CD4-positive, alpha-beta memory T cell (primary cell): ENCODE data around the gene TRAK1. TPM values are rescaled to one million over a fixed set of nuclear protein-coding genes. Genes with fewer than 3 reads are reported as not detected.

Experiments
- CTCF ChIA-PET: fragments of 350-600 bp; sonication (Branson Sonifier 250); formaldehyde crosslinking; loops from one replicate; lab custom pipeline; 2021; ENCODE audit warnings: inconsistent platforms; ENCODE audit not compliant: partially characterized antibody; lab: Charles Lee
- POLR2A ChIA-PET: fragments of 350-600 bp; sonication (Branson Sonifier 250); formaldehyde crosslinking; loops from one replicate; lab custom pipeline; 2021; ENCODE audit not compliant: partially characterized antibody; lab: Charles Lee
- DNase-seq, 5 donors: peaks; one replicate each; pipeline versions ENCODE4 v3.0.0 to v3.0.0-alpha.2; 2020 to 2022; ENCODE audit warnings: mixed read lengths in 1 of 5
- H3K27ac ChIP-seq: one replicate; pipeline ENCODE4 v1.7.0; 2013; ENCODE audit warnings: low read depth, low read length
- H3K27me3 ChIP-seq: 2 replicates; pipeline ENCODE4 v1.7.0; 2013; ENCODE audit warnings: mild to moderate bottlenecking, low read length, moderate library complexity; ENCODE audit not compliant: insufficient read depth
- H3K36me3 ChIP-seq: 2 replicates; pipeline ENCODE4 v1.7.0; 2013; ENCODE audit warnings: mild to moderate bottlenecking, low read length, moderate library complexity; ENCODE audit not compliant: insufficient read depth
- H3K4me1 ChIP-seq: 2 replicates; pipeline ENCODE4 v1.7.0; 2013; ENCODE audit warnings: mild to moderate bottlenecking, low read length, moderate library complexity; ENCODE audit not compliant: insufficient read depth
- H3K4me3 ChIP-seq, 2 donors: one replicate each; pipeline ENCODE4 v1.7.0; 2013; ENCODE audit warnings: low read length in 2 of 2, mild to moderate bottlenecking in 1 of 2
- H3K9me3 ChIP-seq, 2 donors: one replicate each; pipeline ENCODE4 v1.7.0; 2013; ENCODE audit warnings: low read length in 2 of 2, control low read depth in 1 of 2; ENCODE audit not compliant: control insufficient read depth in 1 of 2
- H3K27ac Mint-ChIP-seq, 7 donors: one replicate each; pipeline ENCODE4 v1.8.0; 2020 to 2021; ENCODE audit warnings: mixed read lengths in 7 of 7, mild to moderate bottlenecking in 6 of 7, inconsistent platforms in 3 of 7, moderate library complexity in 3 of 7
- H3K27me3 Mint-ChIP-seq, 2 donors: one replicate each; pipeline ENCODE4 v1.8.0; 2020 to 2021; ENCODE audit warnings: mixed read lengths in 2 of 2
- H3K36me3 Mint-ChIP-seq, 2 donors: one replicate each; pipeline ENCODE4 v1.8.0; 2020 to 2021; ENCODE audit warnings: mixed read lengths in 2 of 2, inconsistent platforms in 1 of 2, mild to moderate bottlenecking in 1 of 2
- H3K4me1 Mint-ChIP-seq, 4 donors: one replicate each; pipeline ENCODE4 v1.8.0; 2020 to 2021; ENCODE audit warnings: mixed read lengths in 4 of 4, mild to moderate bottlenecking in 1 of 4
- H3K4me3 Mint-ChIP-seq, 8 donors: one replicate each; pipeline ENCODE4 v1.8.0; 2020 to 2021; ENCODE audit warnings: mixed read lengths in 8 of 8, mild to moderate bottlenecking in 7 of 8, moderate library complexity in 6 of 8, inconsistent platforms in 3 of 8
- H3K9me3 Mint-ChIP-seq, 8 donors: one replicate each; pipeline ENCODE4 v1.8.0; 2020 to 2021; ENCODE audit warnings: mixed read lengths in 8 of 8, mild to moderate bottlenecking in 5 of 8, inconsistent platforms in 3 of 8, moderate library complexity in 1 of 8
- intact Hi-C: fragments of 100-400 bp; cut with micrococcal nuclease; formaldehyde crosslinking; loops from one replicate; pipeline ENCODE4 v1.15.1; 2023
- polyA plus RNA-seq, 2 donors: library from polyadenylated mRNA; unstranded; fragments of 300-500 nt; fragmentation: Illumina TruSeq; gene quantifications; one replicate each; pipeline ENCODE4 v1.2.3, GENCODE V29; 2021
- total RNA-seq, 2 experiments: library from RNA; stranded (reverse); gene quantifications; one replicate each; pipeline ENCODE4 v1.2.3, GENCODE V29; 2021

TRAK1 gene
- total and polyA plus RNA-seq, 4 experiments from 2014 or later: 3.4 to 17.2 (median 13.2) TPM

- Mint-ChIP-seq H3K27ac (no peak overlapping the region), H3K4me1 (peaks cover 12 to 40% (median 26%) of the 10 kb centered on the region in 4 donors), H3K27me3 (no peaks in the 10 kb centered on the region), H3K4me3 (no peak overlapping the region), H3K9me3 (no peaks in the 10 kb centered on the region), H3K36me3 (peaks cover 0 to 4% of the 10 kb centered on the region in 2 donors)
- CTCF ChIA-PET: interaction anchor here (0.6 kb wide), 1 partner anchor 56 kb away, joined by 3 read pairs; no protein-coding TSS in a partner anchor
- intact Hi-C loops: no loop called here
- no peak for DNase-seq
- Histone ChIP-seq H3K4me3 (no peak overlapping the region), H3K36me3 (no peaks in the 10 kb centered on the region), H3K4me1 (peaks cover 18% of the 10 kb centered on the region), H3K27me3 (no peaks in the 10 kb centered on the region), H3K27ac (no peak overlapping the region), H3K9me3 (no peaks in the 10 kb centered on the region)
- POLR2A ChIA-PET: no interaction called here
These were observed 39.6 kb upstream of the TRAK1 start for GRCh38 chr3:42051384-42052131.

GRCh38 chr3:42052132-42052483 is 39.0 kb upstream of the TRAK1 start:
- Mint-ChIP-seq H3K27ac (peak overlapping the region in 1 of 7 donors; percentile 15), H3K27me3 (no peaks in the 10 kb centered on the region), H3K4me1 (peaks cover 12 to 40% (median 25%) of the 10 kb centered on the region in 4 donors), H3K36me3 (peaks cover 0 to 4% of the 10 kb centered on the region in 2 donors), H3K4me3 (no peak overlapping the region), H3K9me3 (no peaks in the 10 kb centered on the region)
- no peak for DNase-seq
- H3K36me3 ChIP-seq: no peaks in the 10 kb centered on the region
- POLR2A ChIA-PET: no interaction called here
- H3K4me1 ChIP-seq: peaks cover 18% of the 10 kb centered on the region
- intact Hi-C loops: no loop called here
- no peak overlapping the region for H3K4me3 ChIP-seq
- CTCF ChIA-PET: no interaction called here
- H3K9me3 ChIP-seq: no peaks in the 10 kb centered on the region
- H3K27ac ChIP-seq: no peak overlapping the region
- no peaks in the 10 kb centered on the region for H3K27me3 ChIP-seq

GRCh38 chr3:42052484-42053351 is 38.4 kb upstream of the TRAK1 start:
- intact Hi-C loops: no loop called here
- Mint-ChIP-seq H3K4me3 (no peak overlapping the region), H3K9me3 (no peaks in the 10 kb centered on the region), H3K27me3 (no peaks in the 10 kb centered on the region), H3K4me1 (peaks cover 12 to 43% (median 28%) of the 10 kb centered on the region in 4 donors), H3K36me3 (peaks cover 0 to 4% of the 10 kb centered on the region in 2 donors), H3K27ac (peak overlapping the region in 1 of 7 donors; percentile 15)
- Histone ChIP-seq H3K9me3 (no peaks in the 10 kb centered on the region), H3K4me3 (no peak overlapping the region), H3K36me3 (no peaks in the 10 kb centered on the region), H3K27ac (no peak overlapping the region), H3K4me1 (peaks cover 12% of the 10 kb centered on the region), H3K27me3 (no peaks in the 10 kb centered on the region)
- POLR2A ChIA-PET: no interaction called here
- CTCF ChIA-PET: no interaction called here
- DNase-seq: no peak

GRCh38 chr3:42053476-42053875 is 37.7 kb upstream of the TRAK1 start:
- POLR2A ChIA-PET: no interaction called here
- Mint-ChIP-seq H3K4me1 (peaks cover 7 to 36% (median 22%) of the 10 kb centered on the region in 4 donors), H3K4me3 (no peak overlapping the region)

GRCh38 chr3:42055291-42055690 is 35.9 kb upstream of the TRAK1 start:
- Mint-ChIP-seq H3K4me3 (no peak overlapping the region), H3K9me3 (no peaks in the 10 kb centered on the region), H3K27ac (no peak overlapping the region), H3K36me3 (peaks cover 0 to 4% of the 10 kb centered on the region in 2 donors), H3K4me1 (peaks cover 9 to 22% (median 15%) of the 10 kb centered on the region in 4 donors), H3K27me3 (no peaks in the 10 kb centered on the region)
- no peak overlapping the region for H3K4me3 ChIP-seq
- ChIA-PET POLR2A (no interaction called here), CTCF (interaction anchor here (1.7 kb wide), 1 partner anchor 13 kb away, joined by 4 read pairs; no protein-coding TSS in a partner anchor)
- no peaks in the 10 kb centered on the region for H3K36me3 ChIP-seq
- no peaks in the 10 kb centered on the region for H3K4me1 ChIP-seq
- no peaks in the 10 kb centered on the region for H3K9me3 ChIP-seq
- no peak for DNase-seq
- H3K27ac ChIP-seq: no peak overlapping the region
- intact Hi-C loops: no loop called here
- H3K27me3 ChIP-seq: no peaks in the 10 kb centered on the region

More at GRCh38 chr3:42053476-42053875, 37.7 kb upstream of the TRAK1 start:
- Mint-ChIP-seq H3K27ac (no peak overlapping the region), H3K27me3 (no peaks in the 10 kb centered on the region), H3K36me3 (peaks cover 0 to 4% of the 10 kb centered on the region in 2 donors), H3K9me3 (no peaks in the 10 kb centered on the region)
- no peak overlapping the region for H3K4me3 ChIP-seq
- no peaks in the 10 kb centered on the region for H3K9me3 ChIP-seq
- CTCF ChIA-PET: no interaction called here
- H3K27me3 ChIP-seq: no peaks in the 10 kb centered on the region
- H3K36me3 ChIP-seq: no peaks in the 10 kb centered on the region
- peaks cover 4% of the 10 kb centered on the region for H3K4me1 ChIP-seq
- intact Hi-C loops: no loop called here
- H3K27ac ChIP-seq: no peak overlapping the region
- DNase-seq: no peak

GRCh38 chr3:42056840-42057239 is 34.3 kb upstream of the TRAK1 start:
- intact Hi-C loops: no loop called here
- H3K4me1 ChIP-seq: no peaks in the 10 kb centered on the region
- H3K36me3 ChIP-seq: no peaks in the 10 kb centered on the region
- ChIA-PET POLR2A (no interaction called here), CTCF (no interaction called here)
- H3K9me3 Mint-ChIP-seq: no peaks in the 10 kb centered on the region
- no peaks in the 10 kb centered on the region for H3K27me3 Mint-ChIP-seq
- no peak for DNase-seq
- no peak overlapping the region for H3K4me3 ChIP-seq
- H3K36me3 Mint-ChIP-seq: peaks cover 0 to 4% of the 10 kb centered on the region in 2 donors
- H3K9me3 ChIP-seq: no peaks in the 10 kb centered on the region
- no peak overlapping the region for H3K27ac ChIP-seq
- no peaks in the 10 kb centered on the region for H3K27me3 ChIP-seq
- no peak overlapping the region for H3K4me3 Mint-ChIP-seq
- peaks cover 9 to 22% (median 15%) of the 10 kb centered on the region in 4 donors for H3K4me1 Mint-ChIP-seq
- peak overlapping the region in 2 of 7 donors; percentile 8 to 22 for H3K27ac Mint-ChIP-seq

- H3K36me3 ChIP-seq: no peaks in the 10 kb centered on the region
- H3K4me1 ChIP-seq: no peaks in the 10 kb centered on the region
- H3K27ac ChIP-seq: no peak overlapping the region
- H3K27me3 ChIP-seq: no peaks in the 10 kb centered on the region
- ChIA-PET CTCF (no interaction called here), POLR2A (no interaction called here)
- no peaks in the 10 kb centered on the region for H3K9me3 Mint-ChIP-seq
- H3K36me3 Mint-ChIP-seq: peaks cover 0 to 4% of the 10 kb centered on the region in 2 donors
- no peaks in the 10 kb centered on the region for H3K9me3 ChIP-seq
- H3K27me3 Mint-ChIP-seq: no peaks in the 10 kb centered on the region
- H3K4me1 Mint-ChIP-seq: peaks cover 9 to 18% (median 13%) of the 10 kb centered on the region in 4 donors
- no peak overlapping the region for H3K4me3 ChIP-seq
- H3K4me3 Mint-ChIP-seq: no peak overlapping the region
- intact Hi-C loops: no loop called here
- DNase-seq: no peak
- peak overlapping the region in 2 of 7 donors; percentile 4 to 57 for H3K27ac Mint-ChIP-seq
These were observed 33.5 kb upstream of the TRAK1 start for GRCh38 chr3:42057561-42058211.
